NCI-H1417 (cell line): ENCODE data around the gene PGD.

ENCODE experiments used
- DNase-seq, 3 experiments: peaks; one replicate each; lab custom pipeline; 2025; lab: John Stamatoyannopoulos, UW

PGD gene

DNA sequence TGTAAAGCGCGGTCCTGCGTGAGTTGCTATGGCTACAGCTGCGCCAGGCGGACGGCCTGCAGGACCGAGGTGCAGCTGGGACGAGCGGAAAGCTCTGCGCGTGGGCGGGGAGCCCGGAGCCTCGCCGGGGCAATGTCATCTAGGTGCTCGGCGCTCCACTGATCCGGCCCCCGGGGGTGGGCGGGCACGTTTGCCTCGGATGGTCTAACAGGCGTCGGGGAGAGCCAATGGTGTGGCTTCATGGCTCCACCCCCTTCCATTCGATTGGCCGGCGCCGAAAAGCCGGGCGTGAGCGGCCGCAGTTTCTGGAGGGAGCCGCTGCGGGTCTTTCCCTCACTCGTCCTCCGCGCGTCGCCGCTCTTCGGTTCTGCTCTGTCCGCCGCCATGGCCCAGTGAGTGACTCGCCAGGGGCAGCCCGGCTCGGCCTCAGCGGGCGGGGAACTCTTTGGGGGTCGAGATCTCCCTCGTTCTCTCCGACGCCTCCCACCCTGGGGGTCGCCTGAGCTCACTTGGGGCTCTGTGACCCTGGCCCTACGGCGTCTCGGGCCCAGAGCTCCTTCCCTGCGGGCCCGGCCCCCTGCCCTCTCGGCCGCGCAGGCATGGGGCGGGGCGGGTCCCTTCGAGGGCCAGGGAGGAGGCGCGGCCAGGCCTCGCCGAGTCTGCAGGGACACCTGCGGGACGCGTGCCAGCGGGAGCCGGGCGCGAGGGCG, at the start of gene PGD:
PGD (plus strand) TSS at position 331 of the 710 bp plus-strand sequence; CDS start at position 385, 54 bp downstream.
- DNase-seq = peak; percentile 96 to 99 (median 98)

DNA sequence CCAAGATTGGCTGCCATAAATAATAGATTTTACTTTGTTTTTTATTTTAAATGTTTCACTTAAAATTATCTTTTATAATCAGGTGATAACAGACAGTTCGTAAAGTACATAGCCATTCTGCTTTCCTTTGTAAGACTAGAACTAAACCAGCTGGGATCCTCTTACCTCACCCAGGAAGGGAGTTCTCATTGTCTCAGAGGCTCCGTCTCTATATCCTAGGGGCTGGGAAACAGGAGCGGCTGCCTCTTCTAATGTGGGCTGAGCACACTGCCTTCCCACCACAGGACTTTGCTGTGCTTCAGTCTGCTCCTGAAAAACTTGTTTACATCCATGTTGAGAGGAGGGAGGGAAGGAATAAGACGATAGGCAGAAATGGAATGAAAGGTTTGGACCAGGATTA, 45.6 kb upstream of the PGD start:
- DNase-seq = no peak

DNA sequence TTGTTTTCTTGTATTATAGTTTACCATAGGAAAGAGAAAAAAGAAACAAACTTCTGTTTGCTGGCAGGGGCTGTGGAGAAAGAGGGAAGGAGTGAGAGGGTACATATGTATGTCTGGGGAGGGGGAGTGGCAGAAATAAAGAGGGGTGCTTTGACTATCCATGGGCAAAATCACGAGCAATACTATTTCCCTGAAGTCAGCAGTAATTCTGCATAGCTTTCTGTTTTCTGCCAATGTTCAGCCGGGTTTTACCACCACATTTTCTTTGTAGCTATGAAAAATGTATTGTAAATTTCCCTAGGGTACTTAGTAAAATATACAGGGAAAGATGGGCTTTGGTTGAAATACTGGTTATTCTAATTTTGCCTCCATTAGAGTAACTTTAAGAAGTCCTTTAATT, 45.2 kb upstream of the PGD start:
- no peak for DNase-seq

DNA sequence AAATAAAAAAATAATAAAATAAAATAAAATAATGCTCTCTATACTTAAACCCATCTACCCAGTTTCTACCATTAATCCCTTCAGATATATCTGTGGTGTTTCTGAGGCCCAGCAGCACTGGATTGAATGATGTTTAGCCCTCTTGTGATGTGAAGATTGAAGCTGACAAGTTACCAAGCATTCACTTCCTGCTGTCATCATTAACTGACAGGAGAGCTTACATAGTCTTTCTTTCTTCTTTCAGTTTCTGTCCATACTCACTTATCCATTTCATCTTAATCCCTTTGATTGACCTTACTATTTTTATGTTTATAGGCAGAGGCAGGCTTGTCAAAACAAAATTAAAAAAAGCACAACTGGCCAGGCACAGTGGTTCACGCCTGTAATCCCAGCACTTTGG, 38.8 kb upstream of the PGD start:
- no peak for DNase-seq

DNA sequence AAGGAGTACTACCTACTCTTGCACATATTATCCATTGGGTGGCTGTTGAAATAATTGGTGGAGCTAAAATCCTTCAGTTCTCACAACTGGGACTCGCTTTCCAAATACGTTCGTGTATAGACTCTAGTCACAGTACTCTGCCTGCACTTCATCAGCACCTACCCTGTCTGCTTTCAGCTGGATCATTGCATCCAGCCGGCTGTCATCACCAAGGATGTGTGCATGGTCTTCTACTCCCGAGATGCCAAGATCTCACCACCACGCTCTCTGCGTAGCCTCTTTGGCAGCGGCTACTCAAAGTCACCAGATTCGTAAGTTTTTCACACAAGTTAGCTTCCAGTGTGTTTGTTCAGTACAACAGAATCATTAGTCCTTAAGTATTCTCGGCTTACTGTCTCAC, 37.3 kb upstream of the PGD start:
- DNase-seq = no peak

DNA sequence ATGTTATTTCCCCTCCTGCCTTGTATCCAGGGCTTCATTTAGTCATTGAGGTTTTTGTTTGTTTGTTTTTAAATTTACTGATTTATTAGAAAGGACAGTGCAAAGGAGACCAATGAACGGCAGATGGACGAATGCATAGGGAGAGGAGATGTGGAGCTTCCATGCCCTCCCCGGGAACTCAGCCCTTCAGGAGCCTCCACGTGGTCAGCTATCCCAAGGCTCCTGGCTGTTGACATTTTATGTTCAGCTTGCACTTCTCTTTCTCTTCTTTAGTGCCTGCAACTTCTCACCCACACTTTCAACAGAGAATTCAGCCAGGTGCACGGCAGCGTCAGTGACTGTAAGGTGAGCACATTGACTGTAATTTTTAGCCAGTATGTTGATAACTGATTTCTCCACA, 30.7 kb upstream of the PGD start:
- DNase-seq = no peak

DNA sequence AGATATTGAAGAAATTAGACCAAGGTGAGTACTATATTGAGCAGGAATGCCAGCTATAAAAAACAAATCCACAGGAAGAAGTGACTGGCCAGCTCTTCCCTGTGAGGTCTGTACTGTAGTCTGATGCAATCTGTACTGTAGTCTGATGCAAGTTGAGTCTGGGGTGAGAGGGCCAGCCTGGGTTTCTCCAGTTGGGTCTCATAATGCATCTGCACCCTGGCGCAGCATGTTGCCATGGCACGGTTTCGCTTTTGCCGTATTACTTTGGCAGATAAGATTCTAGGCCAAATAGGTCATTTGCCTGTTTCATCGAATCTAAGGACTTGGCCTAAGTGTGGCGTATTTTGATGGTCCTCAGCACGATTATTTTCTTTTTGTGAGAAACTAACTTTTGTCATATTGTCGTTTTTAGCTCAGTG, 24.4 kb upstream of the PGD start:
- DNase-seq = no peak

DNA sequence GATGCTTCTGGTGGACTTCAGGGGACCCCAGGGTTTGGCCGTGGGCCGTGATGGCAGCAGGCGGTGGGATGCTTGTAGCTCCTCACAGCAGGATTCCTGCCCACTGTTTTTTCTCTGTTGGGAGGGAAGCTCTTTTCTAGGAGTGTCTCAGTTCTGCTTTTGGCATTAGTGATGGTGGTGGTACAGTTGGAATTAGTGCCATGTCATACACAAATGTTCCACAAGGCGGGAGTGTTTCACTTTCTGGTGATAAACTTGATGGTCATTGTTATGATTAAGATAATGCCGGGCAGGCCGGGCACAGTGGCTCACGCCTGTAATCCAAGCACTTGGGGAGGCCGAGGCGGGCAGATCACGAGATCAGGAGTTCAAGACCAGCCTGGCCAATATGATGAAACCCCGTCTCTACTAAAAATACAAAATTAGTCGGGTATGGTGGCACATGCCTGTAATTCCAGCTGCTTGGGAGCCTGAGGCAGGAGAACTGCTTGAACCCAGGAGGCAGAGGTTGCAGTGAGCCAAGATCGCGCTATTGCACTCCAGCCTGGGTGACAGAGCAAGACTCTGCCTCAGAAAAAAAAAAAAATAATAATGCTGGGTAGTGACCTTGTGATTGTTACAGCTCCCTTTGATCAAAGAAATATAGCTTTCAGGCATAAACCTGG, 21.4 kb upstream of the PGD start:
- peak; percentile 10 to 71 (median 40) for DNase-seq

DNA sequence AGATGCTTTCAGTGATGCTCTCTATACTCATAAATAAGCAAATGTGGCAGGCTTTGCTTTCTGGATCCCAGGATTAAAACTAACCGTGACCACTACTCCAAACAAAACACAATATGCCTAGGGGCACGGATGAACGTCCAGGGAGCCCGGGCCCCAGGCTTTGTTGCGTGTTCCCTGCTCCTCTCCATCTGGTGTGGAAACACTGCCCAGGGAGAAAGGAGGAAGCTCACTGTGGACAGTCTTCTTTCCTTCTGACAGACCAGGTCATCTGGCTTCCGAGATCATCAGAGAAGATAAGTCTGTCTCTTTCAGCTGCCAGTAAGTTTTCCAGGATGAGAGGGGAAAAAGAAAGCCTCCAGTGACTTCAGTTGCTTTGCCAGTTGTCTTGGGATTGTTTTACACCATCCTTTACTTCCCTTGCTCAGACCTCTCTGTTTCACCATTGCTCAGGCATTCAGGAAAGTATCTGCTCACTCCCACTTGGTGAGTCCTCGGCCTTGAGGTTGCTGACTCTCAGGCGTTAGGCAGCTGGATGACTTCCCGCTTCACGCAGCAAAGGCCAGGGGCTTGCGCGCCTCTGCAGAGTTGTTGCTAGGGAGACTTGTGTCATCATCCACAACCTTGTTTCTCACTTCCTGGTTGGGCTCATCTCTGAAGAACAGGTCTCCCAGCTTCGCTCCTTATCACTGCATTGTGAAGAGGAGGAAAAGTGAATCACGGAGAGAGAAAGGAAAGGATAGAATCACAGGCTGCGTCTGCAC, 20.6 kb upstream of the PGD start:
- DNase-seq = no peak

DNA sequence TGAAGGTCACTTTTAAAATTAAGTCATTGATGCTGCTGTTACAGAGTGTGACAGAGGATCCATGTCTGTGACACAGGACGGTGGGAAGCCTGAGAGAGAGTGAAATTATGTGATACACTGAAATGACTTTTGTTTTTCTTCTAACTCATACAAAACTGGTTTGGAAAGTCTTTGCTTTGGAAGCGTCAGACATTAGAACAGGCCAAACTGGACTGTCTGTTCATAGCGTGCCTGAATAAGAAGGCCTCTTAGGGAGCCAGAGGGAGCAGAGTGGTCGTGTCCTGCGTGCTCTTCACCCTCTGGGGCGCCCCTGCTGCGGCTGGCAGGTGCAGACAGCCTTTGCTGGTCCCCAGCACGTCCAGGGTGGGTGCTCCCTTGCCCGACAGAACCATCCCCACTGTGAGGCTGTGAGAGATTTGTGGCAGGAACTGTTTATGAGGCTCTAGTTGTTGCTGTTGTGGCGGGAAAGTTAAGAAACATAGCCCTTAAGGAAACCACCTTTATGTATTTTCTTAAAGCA, 19.7 kb upstream of the PGD start:
- no peak for DNase-seq

DNA sequence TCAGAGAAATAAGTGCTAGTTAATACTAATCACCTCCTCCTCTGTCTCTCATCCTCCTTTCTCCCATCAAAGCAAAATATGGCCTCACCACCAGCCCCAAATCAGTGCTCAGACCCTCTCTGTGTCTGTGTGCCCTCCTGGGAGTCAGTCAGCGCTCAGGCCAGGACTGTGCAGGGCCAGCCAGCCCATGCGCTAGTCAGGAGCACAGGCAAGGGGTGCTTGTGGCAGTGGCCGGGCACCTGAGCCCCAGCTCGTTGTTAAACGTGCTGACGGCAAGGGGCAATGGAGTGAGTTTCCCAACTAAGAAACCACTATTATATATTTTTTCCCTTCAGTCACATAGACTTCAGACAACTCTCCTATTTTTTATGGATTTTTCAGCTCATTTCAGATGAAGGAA, 19.2 kb upstream of the PGD start:
- DNase-seq = no peak

DNA sequence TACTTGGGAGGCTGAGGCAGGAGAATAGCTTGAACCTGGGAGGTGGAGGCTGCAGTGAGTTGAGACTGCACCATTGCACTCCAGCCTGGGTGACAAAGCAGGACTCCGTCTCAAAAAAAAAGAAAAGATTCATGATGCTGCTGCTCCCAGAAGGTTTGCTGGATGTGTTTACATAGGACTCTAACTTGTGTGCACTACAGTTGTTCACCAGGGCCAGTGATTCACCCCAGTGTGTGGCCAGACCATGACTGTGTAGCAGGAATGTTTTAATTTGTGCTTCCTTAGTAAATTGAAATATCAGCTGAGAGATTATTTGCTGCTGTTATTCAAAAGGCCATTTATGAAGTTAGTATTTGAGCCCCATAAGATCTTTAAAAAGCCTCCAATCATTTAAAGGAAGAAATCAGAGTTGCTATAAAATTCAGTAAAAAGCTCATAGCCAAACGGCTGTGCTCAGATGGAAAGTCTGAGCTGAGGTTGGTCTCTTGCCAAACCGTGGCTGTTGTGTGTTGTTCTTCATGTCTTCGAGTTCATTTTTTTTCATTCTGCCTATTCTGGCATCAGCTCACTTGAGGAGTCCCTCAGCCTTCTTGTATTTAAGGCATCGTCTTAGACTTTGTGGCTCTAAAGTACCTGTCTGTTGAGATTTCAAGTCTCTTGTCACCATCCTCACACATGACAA, 18.1 kb upstream of the PGD start:
- DNase-seq = no peak

DNA sequence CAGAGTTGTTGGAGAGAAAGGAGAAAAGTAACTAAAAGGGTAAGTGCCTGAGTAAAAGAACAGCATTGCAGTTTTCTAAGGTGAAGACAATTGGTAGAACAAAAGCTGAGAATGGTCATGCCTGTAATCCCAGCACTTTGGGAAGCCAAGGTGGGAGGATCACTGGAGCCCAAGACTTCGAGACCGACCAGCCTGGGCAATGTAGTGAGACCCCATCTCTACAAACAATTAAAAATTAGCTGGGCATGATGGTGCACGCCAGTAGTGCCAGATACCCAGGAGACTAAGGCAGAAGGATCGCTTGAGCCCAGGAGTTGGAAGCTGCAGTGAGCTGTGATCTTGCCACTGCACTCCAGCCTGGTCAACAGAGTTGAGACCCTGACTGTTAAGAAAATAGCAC, 15.2 kb upstream of the PGD start:
- DNase-seq = no peak

DNA sequence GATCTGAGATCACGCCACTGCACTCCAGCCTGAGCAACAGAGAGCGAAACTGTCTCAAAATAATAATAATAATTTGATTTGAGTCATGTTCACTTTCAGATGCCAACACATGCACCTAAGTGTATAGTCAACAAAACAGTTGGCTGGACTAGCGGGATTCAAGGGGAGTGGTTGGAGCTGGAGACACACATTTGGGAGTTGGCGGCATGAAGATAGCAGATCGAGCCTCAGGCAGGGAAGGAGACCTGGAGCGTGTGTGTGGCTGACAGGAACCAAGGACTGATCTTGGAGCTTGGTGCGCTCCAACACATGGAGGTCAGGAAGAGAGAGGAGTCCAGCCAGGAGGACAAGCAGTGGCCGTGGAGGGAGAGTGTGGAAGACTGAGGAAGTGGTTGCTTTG, 14.6 kb upstream of the PGD start:
- no peak for DNase-seq

DNA sequence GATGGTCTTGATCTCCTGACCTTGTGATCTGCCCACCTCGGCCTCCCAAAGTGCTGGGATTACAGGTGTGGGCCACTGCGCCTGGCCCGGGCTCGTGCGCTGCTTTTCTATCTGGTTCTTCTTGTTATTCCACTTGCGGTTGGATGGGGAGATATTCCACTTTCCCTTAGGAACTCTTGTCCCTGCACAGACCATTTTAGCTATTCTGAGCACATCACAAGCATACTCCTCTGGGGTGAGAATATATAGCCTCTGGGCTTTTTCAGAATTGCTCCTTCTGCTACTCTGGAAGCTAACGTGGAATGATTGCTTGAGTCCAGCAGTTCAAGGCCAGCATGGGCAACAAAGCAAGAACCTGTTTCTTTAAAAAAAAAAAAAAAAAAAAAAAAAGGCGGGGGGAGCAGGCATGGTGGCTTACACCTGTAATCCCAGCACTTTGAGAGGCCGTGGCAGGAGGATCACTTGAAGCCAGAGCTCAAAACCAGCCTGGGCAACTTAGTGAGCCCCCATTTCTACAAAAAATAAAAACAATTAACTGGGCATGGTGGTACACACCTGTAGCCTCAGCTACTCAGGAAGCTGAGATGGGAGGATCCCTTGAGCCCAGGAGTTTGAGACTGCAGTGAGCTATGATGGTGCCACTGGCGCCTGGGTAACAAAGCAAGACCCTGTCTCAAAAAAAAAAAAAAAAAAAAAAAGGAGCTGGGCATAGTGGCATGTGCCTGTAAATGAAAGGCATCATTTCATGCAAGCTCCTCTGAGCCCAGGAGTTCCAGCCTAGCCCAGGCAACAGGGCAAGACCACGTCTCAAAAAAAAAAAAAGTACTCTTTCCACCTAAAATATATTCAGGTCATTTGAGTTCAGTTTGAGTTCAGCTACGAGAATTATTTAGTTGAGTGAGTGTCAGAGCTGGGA, 11.8 kb upstream of the PGD start:
- DNase-seq = no peak

DNA sequence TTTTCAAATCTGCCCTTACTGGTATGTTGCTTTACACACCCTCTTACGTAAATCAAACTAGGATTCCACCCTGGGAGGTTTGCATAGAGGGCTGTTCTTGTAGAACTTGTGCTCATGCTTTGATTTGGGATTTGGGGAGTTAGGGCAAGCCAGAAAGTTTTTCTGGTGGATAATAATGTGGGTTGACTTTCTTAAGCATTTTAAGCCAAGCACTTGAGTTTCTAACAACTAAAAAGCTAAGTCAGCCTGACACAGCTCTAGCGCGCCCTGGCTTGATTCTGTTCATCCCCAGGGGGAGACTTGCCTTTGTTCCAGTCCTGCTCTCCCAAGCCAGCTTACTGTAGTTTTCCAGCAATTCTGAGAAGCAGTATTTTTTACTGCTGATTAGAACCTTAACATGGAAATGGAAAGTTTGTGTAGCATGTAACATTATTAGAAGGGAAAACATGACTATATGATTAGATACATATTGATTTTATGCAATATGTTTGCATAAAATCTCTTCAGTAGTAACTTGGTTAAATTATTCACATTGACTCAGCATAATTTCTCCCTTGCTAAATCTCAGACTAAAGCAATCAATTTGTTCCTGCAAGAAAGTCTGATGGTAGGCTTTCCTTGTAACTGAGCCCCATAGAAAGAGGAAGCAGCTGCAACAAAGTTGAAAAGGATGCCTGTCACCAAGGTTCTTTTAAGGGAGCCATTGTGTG, 11.0 kb upstream of the PGD start:
- peak in 1 of 3 experiments; percentile 19 for DNase-seq

DNA sequence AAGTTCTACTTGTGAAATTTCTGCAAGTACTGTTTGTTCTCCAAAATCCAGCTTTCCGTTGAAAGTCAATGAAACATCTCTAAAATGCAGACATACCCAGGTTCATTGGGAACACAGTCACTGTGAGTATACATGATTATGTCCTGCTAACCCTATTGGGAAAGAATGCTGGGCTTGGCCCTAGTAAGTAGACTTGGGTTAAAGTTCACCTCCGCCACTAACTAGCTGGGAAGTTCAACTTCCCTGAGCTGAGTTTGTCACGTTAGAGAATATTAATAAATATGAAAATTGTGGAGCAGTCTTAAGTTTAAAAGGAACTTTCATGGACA, 10.5 kb upstream of the PGD start:
- DNase-seq = no peak

DNA sequence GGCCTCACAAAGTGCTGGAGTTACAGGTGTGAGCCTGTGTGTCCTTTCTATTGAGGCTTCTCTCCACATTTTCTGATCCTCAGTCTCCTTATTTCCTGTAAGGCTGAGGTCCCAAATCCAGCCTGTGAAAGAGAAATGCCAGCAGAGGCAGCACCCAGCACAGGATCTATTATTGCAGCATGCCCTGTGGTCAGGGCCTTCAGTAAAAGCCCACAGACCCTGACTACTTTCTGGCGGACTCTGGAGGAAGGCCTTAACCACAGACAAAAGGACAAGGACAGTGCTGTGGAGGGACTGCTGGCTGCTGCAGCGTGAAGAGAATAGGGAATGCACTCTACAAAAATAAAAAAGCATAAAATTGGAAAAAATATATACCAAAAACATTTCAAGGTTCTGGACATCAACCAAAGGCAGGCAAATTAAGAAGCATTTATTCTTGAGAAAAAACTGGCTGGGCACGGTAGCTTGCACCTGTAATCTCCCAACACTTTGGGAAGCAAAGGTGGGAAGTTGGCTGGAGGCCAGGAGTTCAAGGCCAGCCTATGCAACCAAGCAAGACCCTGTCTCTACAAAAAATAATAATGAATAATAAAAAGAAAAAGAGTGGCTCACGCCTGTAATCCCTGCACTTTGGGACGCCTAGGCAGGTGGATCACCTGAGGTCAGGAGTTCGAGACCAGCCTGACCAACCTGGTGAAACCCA, 9.4 kb upstream of the PGD start:
- no peak for DNase-seq

DNA sequence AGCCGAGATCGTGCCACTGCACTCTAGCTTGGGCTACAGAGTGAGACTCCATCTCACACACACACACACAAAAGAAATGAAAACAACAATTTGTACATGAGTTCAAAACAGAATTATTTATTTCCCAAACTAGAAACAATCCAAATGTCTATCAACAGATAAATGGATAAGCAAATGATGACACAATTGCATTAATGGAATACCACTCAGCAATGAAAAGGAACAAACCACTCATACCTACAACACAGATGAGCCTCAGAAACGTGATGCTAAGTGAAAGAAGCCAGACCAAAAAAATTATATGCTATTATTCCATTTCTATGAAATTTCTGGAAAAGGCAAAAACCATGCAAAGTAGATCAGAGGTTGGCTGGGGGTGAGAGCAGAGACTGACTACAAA, 2.0 kb upstream of the PGD start:
- no peak for DNase-seq

DNA sequence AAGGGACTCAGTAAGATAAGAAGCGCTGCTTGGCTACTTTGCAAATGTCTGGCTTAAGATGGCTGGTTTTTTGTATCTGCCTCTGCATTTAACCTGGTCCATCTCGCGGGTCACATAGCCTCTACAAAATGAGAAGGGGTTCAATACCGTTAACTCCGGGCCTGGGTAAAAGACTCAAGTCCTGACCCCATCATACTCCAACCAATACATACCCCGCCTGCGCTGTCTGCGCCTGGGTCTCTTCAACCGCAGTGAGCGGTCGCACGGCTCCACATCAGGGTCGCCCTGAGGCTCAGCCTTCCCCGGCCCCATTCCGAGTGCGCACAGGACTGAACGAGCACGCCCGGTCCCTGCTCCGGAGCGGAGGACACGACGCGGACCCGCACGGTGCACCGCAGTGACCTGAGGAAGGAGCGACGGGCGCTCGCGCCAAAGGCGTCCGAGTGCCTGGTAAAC, 558 bp upstream of the PGD start:
- DNase-seq = peak in 1 of 3 experiments; percentile 52
